Mesothelial cell of epicardium (in vitro differentiated cells): ENCODE measurements around the gene CDKN2B-AS1. TPM values are rescaled to one million over a fixed set of nuclear protein-coding genes. Genes with fewer than 3 reads are reported as not detected.

Experiments
- DNase-seq, 2 experiments: peaks; one replicate each; pipeline ENCODE4 v3.0.0; 2021; ENCODE audit warnings: low spot score in 2 of 2; ENCODE audit not compliant: unreplicated experiment in 2 of 2
- H3K27ac Mint-ChIP-seq: 2 replicates; pipeline ENCODE4 v1.8.0; 2021; ENCODE audit warnings: mixed read lengths
- H3K27me3 Mint-ChIP-seq: 2 replicates; pipeline ENCODE4 v1.8.0; 2021; ENCODE audit warnings: low read depth, mixed read lengths
- H3K36me3 Mint-ChIP-seq: 2 replicates; pipeline ENCODE4 v1.8.0; 2021; ENCODE audit warnings: mixed read lengths
- H3K4me1 Mint-ChIP-seq: 2 replicates; pipeline ENCODE4 v1.8.0; 2021; ENCODE audit warnings: mixed read lengths
- H3K4me3 Mint-ChIP-seq: 2 replicates; pipeline ENCODE4 v1.8.0; 2021; ENCODE audit warnings: mild to moderate bottlenecking, moderate library complexity, mixed read lengths
- H3K9me3 Mint-ChIP-seq: 2 replicates; pipeline ENCODE4 v1.8.0; 2021; ENCODE audit warnings: mixed read lengths
- CTCF ChIP-seq: fragments of 200-600 bp; sonication (generic); IDR thresholded peaks from one replicate; pipeline ENCODE4 v1.5.0; 2021; ENCODE audit warnings: antibody characterized with exemption; ENCODE audit not compliant: unreplicated experiment
- total RNA-seq: library from RNA; stranded (reverse); gene quantifications from 3 replicates; pipeline ENCODE4 v1.2.1, GENCODE V29; 2021

Gene CDKN2B-AS1
- total RNA-seq, 1 donor from 2014 or later: 10.8 TPM

- no peak for TF ChIP-seq CTCF
These were observed 27.8 kb downstream of the CDKN2B-AS1 start for GRCh38 chr9:22022396-22022795.

GRCh38 chr9:22026696-22027095, 32.1 kb downstream of the CDKN2B-AS1 start:
- H3K4me3 Mint-ChIP-seq: no peak overlapping the region

More at GRCh38 chr9:22022396-22022795, 27.8 kb downstream of the CDKN2B-AS1 start:
- Mint-ChIP-seq H3K27me3 (no peaks in the 10 kb centered on the region), H3K9me3 (peaks cover 42% of the 10 kb centered on the region), H3K27ac (no peak overlapping the region), H3K4me1 (no peaks in the 10 kb centered on the region), H3K4me3 (no peak overlapping the region), H3K36me3 (peaks cover 18% of the 10 kb centered on the region)
- DNase-seq: no peak

GRCh38 chr9:22028394-22028793, 33.8 kb downstream of the CDKN2B-AS1 start:
- Mint-ChIP-seq H3K9me3 (no peaks in the 10 kb centered on the region), H3K27me3 (no peaks in the 10 kb centered on the region), H3K4me3 (no peak overlapping the region), H3K27ac (no peak overlapping the region), H3K4me1 (peaks cover 4% of the 10 kb centered on the region), H3K36me3 (no peaks in the 10 kb centered on the region)
- DNase-seq: no peak
- TF ChIP-seq CTCF: no peak

More at GRCh38 chr9:22026696-22027095, 32.1 kb downstream of the CDKN2B-AS1 start:
- peaks cover 14% of the 10 kb centered on the region for H3K9me3 Mint-ChIP-seq
- TF ChIP-seq CTCF: no peak
- DNase-seq: no peak
- peaks cover 4% of the 10 kb centered on the region for H3K4me1 Mint-ChIP-seq
- H3K27ac Mint-ChIP-seq: no peak overlapping the region
- peaks cover 4% of the 10 kb centered on the region for H3K36me3 Mint-ChIP-seq
- no peaks in the 10 kb centered on the region for H3K27me3 Mint-ChIP-seq

GRCh38 chr9:22029231-22029630, 34.6 kb downstream of the CDKN2B-AS1 start:
- H3K27me3 Mint-ChIP-seq: no peaks in the 10 kb centered on the region
- TF ChIP-seq CTCF: no peak
- no peak overlapping the region for H3K27ac Mint-ChIP-seq
- DNase-seq: no peak
- H3K36me3 Mint-ChIP-seq: no peaks in the 10 kb centered on the region
- no peak overlapping the region for H3K4me3 Mint-ChIP-seq
- H3K4me1 Mint-ChIP-seq: peaks cover 4% of the 10 kb centered on the region
- no peaks in the 10 kb centered on the region for H3K9me3 Mint-ChIP-seq

GRCh38 chr9:22030101-22030598, 35.6 kb downstream of the CDKN2B-AS1 start:
- no peaks in the 10 kb centered on the region for H3K27me3 Mint-ChIP-seq

More at GRCh38 chr9:22030101-22030598, 35.6 kb downstream of the CDKN2B-AS1 start:
- Mint-ChIP-seq H3K36me3 (no peaks in the 10 kb centered on the region), H3K4me1 (peaks cover 4% of the 10 kb centered on the region), H3K4me3 (no peak overlapping the region), H3K27ac (no peak overlapping the region), H3K9me3 (no peaks in the 10 kb centered on the region)
- DNase-seq: no peak
- TF ChIP-seq CTCF: no peak
